ENCODE measurements around the gene SLC46A2. TPM values are rescaled to one million over a fixed set of nuclear protein-coding genes. Genes with fewer than 3 reads are reported as not detected.

Gene SLC46A2
- total and polyA plus RNA-seq, 4 donors: 0.01 to 0.17 (median 0.07) TPM; not detected in 1

DNA sequence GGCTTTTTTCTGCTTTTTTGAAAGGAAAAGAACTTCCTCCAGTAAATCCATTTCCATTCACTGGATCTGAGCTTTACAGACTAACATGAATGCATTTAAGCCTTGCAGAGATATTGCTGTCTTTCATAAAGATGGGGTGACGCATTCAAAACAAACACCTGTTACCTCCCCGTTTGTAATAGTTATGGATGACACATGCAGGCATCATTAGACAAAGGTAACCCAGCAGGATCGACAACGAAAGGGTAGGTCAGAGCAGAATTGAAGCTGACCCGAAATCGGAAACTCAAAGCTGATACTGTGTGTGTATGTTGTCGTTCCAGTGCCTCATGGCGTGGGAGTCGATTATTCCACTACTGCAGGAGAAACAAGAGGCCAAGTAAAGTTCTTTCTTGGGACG lies 22.2 kb downstream of the SLC46A2 start:
- H3K4me3 ChIP-seq (ENCODE audit: low read depth in 1 of 3, low read length in 3 of 3): no peak overlapping the region
- H3K27ac ChIP-seq (ENCODE audit: low read depth in 1 of 2, low read length in 2 of 2): no peak overlapping the region
- no peaks in the 10 kb centered on the region for H3K9me3 ChIP-seq (ENCODE audit: control insufficient read depth in 4 of 4, low read length in 3 of 4)
- TF ChIP-seq, protein P1, sequence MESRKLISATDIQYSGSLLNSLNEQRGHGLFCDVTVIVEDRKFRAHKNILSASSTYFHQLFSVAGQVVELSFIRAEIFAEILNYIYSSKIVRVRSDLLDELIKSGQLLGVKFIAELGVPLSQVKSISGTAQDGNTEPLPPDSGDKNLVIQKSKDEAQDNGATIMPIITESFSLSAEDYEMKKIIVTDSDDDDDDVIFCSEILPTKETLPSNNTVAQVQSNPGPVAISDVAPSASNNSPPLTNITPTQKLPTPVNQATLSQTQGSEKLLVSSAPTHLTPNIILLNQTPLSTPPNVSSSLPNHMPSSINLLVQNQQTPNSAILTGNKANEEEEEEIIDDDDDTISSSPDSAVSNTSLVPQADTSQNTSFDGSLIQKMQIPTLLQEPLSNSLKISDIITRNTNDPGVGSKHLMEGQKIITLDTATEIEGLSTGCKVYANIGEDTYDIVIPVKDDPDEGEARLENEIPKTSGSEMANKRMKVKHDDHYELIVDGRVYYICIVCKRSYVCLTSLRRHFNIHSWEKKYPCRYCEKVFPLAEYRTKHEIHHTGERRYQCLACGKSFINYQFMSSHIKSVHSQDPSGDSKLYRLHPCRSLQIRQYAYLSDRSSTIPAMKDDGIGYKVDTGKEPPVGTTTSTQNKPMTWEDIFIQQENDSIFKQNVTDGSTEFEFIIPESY (IDR thresholded peaks at IDR 0.05): no peak
- no peak for TF ChIP-seq HNF4A (conservative IDR thresholded peaks at IDR 0.05)
- TF ChIP-seq, protein P2, sequence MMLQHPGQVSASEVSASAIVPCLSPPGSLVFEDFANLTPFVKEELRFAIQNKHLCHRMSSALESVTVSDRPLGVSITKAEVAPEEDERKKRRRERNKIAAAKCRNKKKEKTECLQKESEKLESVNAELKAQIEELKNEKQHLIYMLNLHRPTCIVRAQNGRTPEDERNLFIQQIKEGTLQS (IDR thresholded peaks at IDR 0.05): no peak
- no peak for TF ChIP-seq HNF4G (IDR thresholded peaks at IDR 0.05)
- no peak for TF ChIP-seq FOXA1 (IDR thresholded peaks at IDR 0.05)
- TF ChIP-seq YY1 (IDR thresholded peaks at IDR 0.05): no peak
- no peak for TF ChIP-seq EGR1 (IDR thresholded peaks at IDR 0.05; ENCODE audit: low read depth in 2 of 2)
- TF ChIP-seq NR2F2 (IDR thresholded peaks at IDR 0.05): no peak
- TF ChIP-seq SP1 (IDR thresholded peaks at IDR 0.05): no peak
- TF ChIP-seq, protein P3, sequence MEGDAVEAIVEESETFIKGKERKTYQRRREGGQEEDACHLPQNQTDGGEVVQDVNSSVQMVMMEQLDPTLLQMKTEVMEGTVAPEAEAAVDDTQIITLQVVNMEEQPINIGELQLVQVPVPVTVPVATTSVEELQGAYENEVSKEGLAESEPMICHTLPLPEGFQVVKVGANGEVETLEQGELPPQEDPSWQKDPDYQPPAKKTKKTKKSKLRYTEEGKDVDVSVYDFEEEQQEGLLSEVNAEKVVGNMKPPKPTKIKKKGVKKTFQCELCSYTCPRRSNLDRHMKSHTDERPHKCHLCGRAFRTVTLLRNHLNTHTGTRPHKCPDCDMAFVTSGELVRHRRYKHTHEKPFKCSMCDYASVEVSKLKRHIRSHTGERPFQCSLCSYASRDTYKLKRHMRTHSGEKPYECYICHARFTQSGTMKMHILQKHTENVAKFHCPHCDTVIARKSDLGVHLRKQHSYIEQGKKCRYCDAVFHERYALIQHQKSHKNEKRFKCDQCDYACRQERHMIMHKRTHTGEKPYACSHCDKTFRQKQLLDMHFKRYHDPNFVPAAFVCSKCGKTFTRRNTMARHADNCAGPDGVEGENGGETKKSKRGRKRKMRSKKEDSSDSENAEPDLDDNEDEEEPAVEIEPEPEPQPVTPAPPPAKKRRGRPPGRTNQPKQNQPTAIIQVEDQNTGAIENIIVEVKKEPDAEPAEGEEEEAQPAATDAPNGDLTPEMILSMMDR (IDR thresholded peaks at IDR 0.05; ENCODE audit: low read depth, low read length, missing input control): no peak
- TF ChIP-seq JUND (IDR thresholded peaks at IDR 0.05): no peak
- TF ChIP-seq, protein P4, sequence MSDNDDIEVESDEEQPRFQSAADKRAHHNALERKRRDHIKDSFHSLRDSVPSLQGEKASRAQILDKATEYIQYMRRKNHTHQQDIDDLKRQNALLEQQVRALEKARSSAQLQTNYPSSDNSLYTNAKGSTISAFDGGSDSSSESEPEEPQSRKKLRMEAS (IDR thresholded peaks at IDR 0.05): no peak
- TF ChIP-seq FOXA2 (IDR thresholded peaks at IDR 0.05): no peak
- peaks cover 0 to 26% (median 9%) of the 10 kb centered on the region in 4 donors for H3K36me3 ChIP-seq (ENCODE audit: control insufficient read depth in 4 of 4, insufficient read depth in 3 of 4, low read depth in 1 of 4, low read length in 3 of 4)
- DNase-seq (ENCODE audit: low spot score): no peak
- no peaks in the 10 kb centered on the region for H3K4me1 ChIP-seq (ENCODE audit: control insufficient read depth in 4 of 4, insufficient read depth in 4 of 4, low read length in 3 of 4)
- no peaks in the 10 kb centered on the region for H3K27me3 ChIP-seq (ENCODE audit: control insufficient read depth in 4 of 4, insufficient read depth in 4 of 4, low read length in 3 of 4)
- H3K9ac ChIP-seq (ENCODE audit: low read depth in 1 of 2, low read length in 2 of 2): no peak overlapping the region
- 97% methylated on average over 10 of the region's 10 CpGs for WGBS

DNA sequence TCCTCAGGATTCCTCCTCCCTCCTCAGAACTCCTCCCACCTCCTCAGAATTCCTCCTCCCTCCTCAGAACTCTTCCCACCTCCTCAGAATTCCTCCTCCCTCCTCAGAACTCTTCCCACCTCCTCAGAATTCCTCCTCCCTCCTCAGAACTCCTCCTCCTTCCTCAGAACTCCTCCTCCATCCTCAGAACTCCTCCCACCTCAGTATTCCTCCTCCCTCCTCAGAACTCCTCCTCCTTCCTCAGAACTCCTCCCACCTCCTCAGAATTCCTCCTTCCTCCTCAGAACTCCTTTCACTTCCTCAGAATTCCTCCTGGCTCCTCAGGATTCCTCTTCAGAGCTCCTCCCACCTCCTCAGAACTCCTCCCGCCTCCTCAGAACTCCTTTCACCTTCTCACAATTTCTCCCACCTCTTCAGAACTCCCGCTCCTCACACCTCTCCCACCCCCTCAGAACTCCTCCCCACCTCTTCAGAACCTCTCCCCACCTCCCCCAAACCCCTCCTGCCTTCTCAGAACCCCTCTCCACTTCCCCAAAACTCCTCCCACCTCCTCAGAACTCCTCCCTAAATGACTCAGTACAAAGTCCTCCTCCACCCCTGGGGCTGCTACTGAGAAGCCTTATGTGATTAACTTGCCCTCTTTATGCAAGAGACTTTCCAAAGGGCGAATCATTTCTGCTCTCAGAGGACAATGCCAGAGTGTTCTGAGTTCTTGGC lies 23.2 kb downstream of the SLC46A2 start:
- no peaks in the 10 kb centered on the region for H3K4me1 ChIP-seq (ENCODE audit: control insufficient read depth in 4 of 4, insufficient read depth in 4 of 4, low read length in 3 of 4)
- TF ChIP-seq, protein P3 (IDR thresholded peaks at IDR 0.05; ENCODE audit: low read depth, low read length, missing input control): no peak
- TF ChIP-seq, protein P4 (IDR thresholded peaks at IDR 0.05): no peak
- TF ChIP-seq FOXA2 (IDR thresholded peaks at IDR 0.05): no peak
- no peak for TF ChIP-seq HNF4A (conservative IDR thresholded peaks at IDR 0.05)
- TF ChIP-seq SP1 (IDR thresholded peaks at IDR 0.05): no peak
- no peak for TF ChIP-seq GABPA (IDR thresholded peaks at IDR 0.05 in 1 of 2, conservative IDR thresholded peaks at IDR 0.05 in 1 of 2)
- TF ChIP-seq, protein P2 (IDR thresholded peaks at IDR 0.05): no peak
- DNase-seq (ENCODE audit: low spot score): no peak
- no peak overlapping the region for H3K27ac ChIP-seq (ENCODE audit: low read depth in 1 of 2, low read length in 2 of 2)
- peaks cover 0 to 26% (median 9%) of the 10 kb centered on the region in 4 donors for H3K36me3 ChIP-seq (ENCODE audit: control insufficient read depth in 4 of 4, insufficient read depth in 3 of 4, low read depth in 1 of 4, low read length in 3 of 4)
- no peaks in the 10 kb centered on the region for H3K9me3 ChIP-seq (ENCODE audit: control insufficient read depth in 4 of 4, low read length in 3 of 4)
- no peaks in the 10 kb centered on the region for H3K27me3 ChIP-seq (ENCODE audit: control insufficient read depth in 4 of 4, insufficient read depth in 4 of 4, low read length in 3 of 4)
- no peak overlapping the region for H3K4me3 ChIP-seq (ENCODE audit: low read depth in 1 of 3, low read length in 3 of 3)
- 62% methylated on average over 3 of the region's 3 CpGs for WGBS
- no peak overlapping the region for H3K9ac ChIP-seq (ENCODE audit: low read depth in 1 of 2, low read length in 2 of 2)
